ENCODE data around the gene TMEM115. TPM values are rescaled to one million over a fixed set of nuclear protein-coding genes. Genes with fewer than 3 reads are reported as not detected.

TMEM115 gene
- total RNA-seq, 1 donor from 2014 or later = 19.7 TPM

DNA sequence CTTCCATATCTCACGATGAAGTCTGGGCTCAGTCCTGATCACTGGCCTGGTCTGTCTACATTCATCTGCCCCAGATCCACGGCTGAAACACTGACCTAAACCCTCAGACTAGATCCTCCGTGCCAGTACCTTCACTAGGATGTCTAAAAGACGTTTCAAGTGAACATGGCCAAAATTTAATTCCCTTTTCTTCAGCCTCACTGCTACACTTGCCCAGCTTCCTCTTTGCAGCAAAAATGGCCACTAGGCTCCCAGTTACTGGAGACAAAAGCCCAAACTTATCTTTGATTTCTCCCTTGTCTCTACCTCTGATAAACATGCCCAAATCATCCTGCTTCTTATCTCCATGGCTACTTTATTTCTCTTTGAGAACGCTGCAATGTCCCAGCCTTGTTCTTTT, 20.4 kb downstream of the TMEM115 start:
- TF ChIP-seq, protein P1, sequence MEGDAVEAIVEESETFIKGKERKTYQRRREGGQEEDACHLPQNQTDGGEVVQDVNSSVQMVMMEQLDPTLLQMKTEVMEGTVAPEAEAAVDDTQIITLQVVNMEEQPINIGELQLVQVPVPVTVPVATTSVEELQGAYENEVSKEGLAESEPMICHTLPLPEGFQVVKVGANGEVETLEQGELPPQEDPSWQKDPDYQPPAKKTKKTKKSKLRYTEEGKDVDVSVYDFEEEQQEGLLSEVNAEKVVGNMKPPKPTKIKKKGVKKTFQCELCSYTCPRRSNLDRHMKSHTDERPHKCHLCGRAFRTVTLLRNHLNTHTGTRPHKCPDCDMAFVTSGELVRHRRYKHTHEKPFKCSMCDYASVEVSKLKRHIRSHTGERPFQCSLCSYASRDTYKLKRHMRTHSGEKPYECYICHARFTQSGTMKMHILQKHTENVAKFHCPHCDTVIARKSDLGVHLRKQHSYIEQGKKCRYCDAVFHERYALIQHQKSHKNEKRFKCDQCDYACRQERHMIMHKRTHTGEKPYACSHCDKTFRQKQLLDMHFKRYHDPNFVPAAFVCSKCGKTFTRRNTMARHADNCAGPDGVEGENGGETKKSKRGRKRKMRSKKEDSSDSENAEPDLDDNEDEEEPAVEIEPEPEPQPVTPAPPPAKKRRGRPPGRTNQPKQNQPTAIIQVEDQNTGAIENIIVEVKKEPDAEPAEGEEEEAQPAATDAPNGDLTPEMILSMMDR (IDR thresholded peaks at IDR 0.05; ENCODE audit: insufficient read depth, low read length, severe bottlenecking) = no peak
- Histone ChIP-seq H3K4me3 (ENCODE audit: low read depth, low read length) (no peak overlapping the region), H3K27me3 (ENCODE audit: control insufficient read depth, insufficient read depth, low read length) (no peaks in the 10 kb centered on the region), H3K36me3 (ENCODE audit: control insufficient read depth, insufficient read depth, low read length) (no peaks in the 10 kb centered on the region)
- FAIRE-seq (peak; percentile 36), DNase-seq (ENCODE audit: low read depth) (no peak)

DNA sequence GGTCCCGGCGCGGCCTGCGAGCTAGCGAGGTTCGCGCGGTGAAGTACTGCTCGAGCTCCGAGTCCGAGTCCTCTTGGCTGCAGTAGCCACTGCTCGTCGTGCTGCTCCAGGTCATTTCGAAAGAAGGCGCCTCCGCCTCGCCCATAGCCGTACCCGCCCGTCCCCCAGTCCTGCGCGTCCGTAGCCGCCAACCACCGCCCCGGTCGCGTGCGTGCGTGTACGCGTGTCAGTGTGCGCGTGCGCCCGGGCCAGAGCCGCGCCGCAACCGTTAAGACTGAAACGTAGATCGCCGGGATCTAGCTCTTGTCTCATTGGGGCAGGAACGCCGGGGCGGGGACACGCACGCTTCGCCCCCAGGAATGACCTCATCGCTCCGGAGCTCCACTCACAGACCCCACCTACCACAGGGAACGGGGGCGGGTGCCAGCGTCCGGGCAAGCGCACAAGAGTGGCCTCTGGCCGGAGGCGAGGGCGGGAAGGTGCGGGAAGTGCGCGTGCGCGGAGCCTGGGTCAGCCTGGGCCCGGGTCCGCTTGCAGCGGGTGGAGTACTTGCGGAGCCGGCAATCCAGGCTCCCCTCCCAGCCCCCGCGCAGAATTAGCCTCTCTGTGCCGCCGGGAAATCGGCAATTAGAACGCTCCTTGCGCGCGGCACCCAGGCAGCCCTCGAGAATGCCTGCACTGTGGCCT, 22.0 kb downstream of the TMEM115 start:
- TF ChIP-seq, protein P1 (IDR thresholded peaks at IDR 0.05; ENCODE audit: insufficient read depth, low read length, severe bottlenecking) = no peak
- no peaks in the 10 kb centered on the region for H3K27me3 ChIP-seq (ENCODE audit: control insufficient read depth, insufficient read depth, low read length)
- H3K36me3 ChIP-seq (ENCODE audit: control insufficient read depth, insufficient read depth, low read length) = no peaks in the 10 kb centered on the region
- peak overlapping the region; percentile 90 for H3K4me3 ChIP-seq (ENCODE audit: low read depth, low read length)
- FAIRE-seq (no peak), DNase-seq (ENCODE audit: low read depth) (peak; percentile 96)

DNA sequence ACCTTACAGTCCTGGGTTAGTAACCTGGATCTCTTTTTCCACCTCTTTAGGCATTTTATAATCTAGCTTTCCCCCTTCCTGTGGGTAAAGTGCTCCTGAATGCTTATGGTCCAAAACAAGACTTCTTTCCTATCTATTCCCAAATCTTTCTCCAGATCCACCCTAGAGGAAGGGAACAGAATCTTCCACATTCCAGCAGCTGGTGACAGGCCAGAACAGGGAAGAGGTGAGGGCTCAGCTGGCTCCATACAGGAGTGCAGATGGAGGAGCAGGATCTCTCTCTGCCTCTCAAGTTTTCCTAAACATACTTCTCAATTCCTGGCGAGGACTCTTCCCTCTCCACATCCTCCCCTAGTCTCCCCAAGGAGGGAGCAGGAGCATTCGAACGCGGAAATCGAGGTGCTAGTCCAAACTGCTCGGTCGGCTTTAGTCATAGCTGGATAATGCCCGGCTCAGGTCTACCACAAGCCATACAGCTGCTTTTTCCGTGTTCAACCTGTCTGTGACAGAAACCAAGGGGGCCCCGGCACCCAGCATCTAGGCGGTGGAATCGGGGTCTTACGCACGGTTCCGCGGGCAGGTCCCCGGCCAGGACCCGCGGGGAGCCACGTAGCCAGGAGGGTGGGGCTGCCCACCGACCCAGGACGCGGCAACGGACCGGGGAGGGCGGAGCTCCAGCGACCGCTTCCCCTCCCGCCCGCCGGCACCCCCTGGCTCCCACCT, 22.7 kb downstream of the TMEM115 start:
- Histone ChIP-seq H3K27me3 (ENCODE audit: control insufficient read depth, insufficient read depth, low read length) (no peaks in the 10 kb centered on the region), H3K36me3 (ENCODE audit: control insufficient read depth, insufficient read depth, low read length) (peaks cover 1% of the 10 kb centered on the region), H3K4me3 (ENCODE audit: low read depth, low read length) (peak overlapping the region; percentile 90)
- TF ChIP-seq, protein P1 (IDR thresholded peaks at IDR 0.05; ENCODE audit: insufficient read depth, low read length, severe bottlenecking) = no peak
- FAIRE-seq = no peak
- peak; percentile 53 for DNase-seq (ENCODE audit: low read depth)

DNA sequence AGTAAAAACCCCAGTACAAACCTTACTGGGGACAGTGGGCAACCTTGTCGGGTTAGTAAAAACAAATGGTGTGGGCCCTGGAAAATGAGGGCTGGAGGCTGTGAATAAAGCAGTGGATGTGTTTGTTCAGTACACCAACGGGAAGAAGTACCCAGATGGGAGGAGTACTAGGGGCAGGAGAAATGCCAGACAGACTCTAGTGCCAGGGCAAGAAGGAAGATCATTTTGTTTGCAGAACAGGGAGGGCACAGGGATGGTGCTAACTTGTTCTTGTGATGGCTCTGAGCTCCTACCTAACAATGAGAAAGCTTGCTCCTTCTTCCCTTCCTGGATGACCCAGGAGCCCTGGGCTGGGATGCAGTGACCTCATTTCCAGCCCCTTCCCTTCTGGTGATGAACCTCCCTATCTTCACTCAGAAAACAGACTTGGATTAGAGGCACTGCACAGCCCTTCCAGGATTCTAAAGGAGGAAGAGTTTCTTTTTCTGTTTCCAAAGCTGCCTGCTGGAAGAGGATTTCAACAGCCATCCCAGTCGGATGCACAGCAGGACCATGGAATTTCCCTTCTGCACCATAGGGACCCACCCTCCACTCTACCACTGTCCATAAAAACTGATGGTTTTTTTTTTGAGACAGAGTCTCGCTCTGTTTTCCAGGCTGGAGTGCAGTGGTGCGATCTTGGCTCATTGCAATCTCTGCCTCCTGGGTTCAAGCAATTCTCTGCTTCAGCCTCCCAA, 24.8 kb downstream of the TMEM115 start:
- Histone ChIP-seq H3K27me3 (ENCODE audit: control insufficient read depth, insufficient read depth, low read length) (no peaks in the 10 kb centered on the region), H3K4me3 (ENCODE audit: low read depth, low read length) (no peak overlapping the region), H3K36me3 (ENCODE audit: control insufficient read depth, insufficient read depth, low read length) (peaks cover 16% of the 10 kb centered on the region)
- FAIRE-seq (no peak), DNase-seq (ENCODE audit: low read depth) (no peak)
- TF ChIP-seq, protein P1 (IDR thresholded peaks at IDR 0.05; ENCODE audit: insufficient read depth, low read length, severe bottlenecking) = no peak

DNA sequence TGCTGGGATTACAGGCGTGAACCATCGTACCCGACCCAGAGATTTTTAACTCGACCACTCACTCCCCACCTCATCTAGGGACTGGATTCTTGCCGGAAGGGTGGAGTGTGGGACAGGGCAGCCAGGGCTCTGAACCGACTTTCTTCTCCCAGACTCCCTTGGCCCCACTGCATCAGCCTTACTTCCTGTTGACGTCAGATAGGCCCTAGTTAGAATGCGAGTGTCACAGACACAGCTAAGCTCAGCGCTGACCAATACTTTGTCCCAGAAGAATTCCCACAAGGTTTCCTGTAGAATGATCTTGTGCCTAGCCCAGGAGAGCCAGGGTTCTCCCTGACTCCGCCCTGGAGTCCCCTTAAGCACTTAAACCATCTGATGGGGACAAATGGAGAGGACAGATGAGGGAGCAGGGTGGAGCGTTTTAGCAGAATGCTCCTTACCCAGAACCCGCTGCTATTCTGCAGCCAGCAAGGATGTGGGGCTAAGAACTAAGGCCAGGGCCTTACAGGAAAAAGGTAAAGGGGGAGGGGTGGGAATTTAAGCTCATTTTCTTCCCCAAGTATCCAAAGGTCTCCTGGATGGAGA, 25.5 kb downstream of the TMEM115 start:
- DNase-seq (ENCODE audit: low read depth) (no peak), FAIRE-seq (no peak)
- TF ChIP-seq, protein P1 (IDR thresholded peaks at IDR 0.05; ENCODE audit: insufficient read depth, low read length, severe bottlenecking) = no peak
- Histone ChIP-seq H3K36me3 (ENCODE audit: control insufficient read depth, insufficient read depth, low read length) (peaks cover 17% of the 10 kb centered on the region), H3K27me3 (ENCODE audit: control insufficient read depth, insufficient read depth, low read length) (no peaks in the 10 kb centered on the region), H3K4me3 (ENCODE audit: low read depth, low read length) (no peak overlapping the region)
